GM18868 (cell line): Measurements from ENCODE around the gene BICRAL.
"Not testable (repeated sequence)": the region's sequence is repeated elsewhere in the genome, so short reads cannot be mapped to it uniquely, and the experiment has no call there.

Source experiments
- ATAC-seq: cut with Tn5 transposase; IDR thresholded peaks from one replicate; pipeline ENCODE4 v1.9.1; 2021; ENCODE audit warnings: mild to moderate bottlenecking, moderate library complexity; ENCODE audit not compliant: unreplicated experiment

BICRAL gene

GRCh38 chr6:42841844-42842584, 60.2 kb downstream of the BICRAL start:
- no peak for ATAC-seq

- no peak for ATAC-seq
Measured at GRCh38 chr6:42845327-42845694, 63.5 kb downstream of the BICRAL start.

GRCh38 chr6:42846505-42846904, 64.7 kb downstream of the BICRAL start:
- ATAC-seq, result no peak

GRCh38 chr6:42848700-42849099, 66.8 kb downstream of the BICRAL start:
- no peak for ATAC-seq

GRCh38 chr6:42851599-42851998, 69.7 kb downstream of the BICRAL start:
- no peak for ATAC-seq

GRCh38 chr6:42860036-42860435, 78.2 kb downstream of the BICRAL start:
- no peak for ATAC-seq

- ATAC-seq, result no peak
Measured at GRCh38 chr6:42860481-42860880, 78.6 kb downstream of the BICRAL start.

GRCh38 chr6:42864602-42865001, 82.8 kb downstream of the BICRAL start:
- no peak for ATAC-seq

- no peak for ATAC-seq
Measured at GRCh38 chr6:42870145-42870936, 88.5 kb downstream of the BICRAL start.

GRCh38 chr6:42871711-42872110, 89.9 kb downstream of the BICRAL start:
- no peak for ATAC-seq

- ATAC-seq, result no peak
Measured at GRCh38 chr6:42873313-42873712, 91.5 kb downstream of the BICRAL start.

- no peak for ATAC-seq
Measured at GRCh38 chr6:42877695-42878094, 95.8 kb downstream of the BICRAL start.

- ATAC-seq, result peak; percentile 87
Measured at GRCh38 chr6:42879372-42880239, 97.8 kb downstream of the BICRAL start, which contains the start of gene RPL7L1. Gene RPL7L1 (plus strand): TSS chr6:42879616. CDS start chr6:42879911, 295 bp downstream.

GRCh38 chr6:42880240-42880817, 98.5 kb downstream of the BICRAL start:
- ATAC-seq, result not testable (repeated sequence)

GRCh38 chr6:42880871-42881270, 99.0 kb downstream of the BICRAL start:
- not testable (repeated sequence) for ATAC-seq

- ATAC-seq, result no peak
Measured at GRCh38 chr6:42885702-42886101, 103.8 kb downstream of the BICRAL start.

GRCh38 chr6:42888201-42888600, 106.3 kb downstream of the BICRAL start:
- ATAC-seq, result not testable (repeated sequence)

- ATAC-seq, result no peak
Measured at GRCh38 chr6:42889815-42890214, 108.0 kb downstream of the BICRAL start.

- peak; percentile 92 for ATAC-seq
Measured at GRCh38 chr6:42890311-42891198, 108.7 kb downstream of the BICRAL start.

GRCh38 chr6:42891199-42891722, 109.4 kb downstream of the BICRAL start:
- no peak for ATAC-seq
